SH-SY5Y (cell line): ENCODE results near the gene PPP1R12A.

Experiments
- GATA2 ChIP-seq: IDR thresholded peaks from 2 replicates; pipeline ENCODE4 v1.6.1; 2011; ENCODE audit warnings: mild to moderate bottlenecking, low read depth, low read length
- GATA3 ChIP-seq: IDR thresholded peaks from 2 replicates; pipeline ENCODE4 v1.6.1; 2011; ENCODE audit warnings: low read depth, mild to moderate bottlenecking, low read length, moderate library complexity

Gene PPP1R12A

DNA sequence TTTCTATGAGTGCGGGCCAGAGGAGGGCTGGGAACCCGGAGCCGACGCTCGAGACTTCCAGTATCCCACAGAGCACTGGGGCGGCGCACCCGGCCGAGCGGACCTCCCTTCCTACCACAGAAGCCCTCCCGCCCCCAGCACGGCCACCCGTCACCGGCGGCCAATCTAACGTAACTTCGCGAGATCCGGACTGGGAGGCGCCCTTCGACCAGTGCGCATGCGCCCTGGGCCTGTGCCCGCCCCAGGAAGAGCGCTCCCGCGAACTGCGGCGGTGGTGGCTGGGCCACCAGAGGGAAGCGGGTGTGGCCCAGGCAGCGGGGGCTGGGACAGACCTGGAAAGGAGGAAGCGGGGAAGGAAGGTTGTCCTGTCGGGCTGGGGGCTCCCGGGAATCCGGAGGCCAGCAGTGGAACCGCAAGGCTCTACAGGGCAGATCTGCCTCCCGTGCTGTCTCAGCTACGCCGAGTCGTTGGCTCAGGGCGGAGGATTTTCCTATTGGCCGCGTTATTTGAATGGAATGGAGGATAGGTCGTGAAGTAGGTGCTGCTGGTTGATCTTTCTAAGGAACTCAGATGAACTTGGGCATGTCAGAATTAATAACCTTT, at the start of gene PPP1R12A:
Gene PPP1R12A, minus strand, starts transcription at position 77 of the 603 bp plus-strand sequence. CDS start 166 bp downstream, outside the sequence.
- TF ChIP-seq GATA3 (no peak), GATA2 (no peak)

GRCh38 chr12:79983986-79984620, 49.2 kb upstream of the PPP1R12A start:
- no peak for TF ChIP-seq GATA2
- TF ChIP-seq GATA3: no peak

DNA sequence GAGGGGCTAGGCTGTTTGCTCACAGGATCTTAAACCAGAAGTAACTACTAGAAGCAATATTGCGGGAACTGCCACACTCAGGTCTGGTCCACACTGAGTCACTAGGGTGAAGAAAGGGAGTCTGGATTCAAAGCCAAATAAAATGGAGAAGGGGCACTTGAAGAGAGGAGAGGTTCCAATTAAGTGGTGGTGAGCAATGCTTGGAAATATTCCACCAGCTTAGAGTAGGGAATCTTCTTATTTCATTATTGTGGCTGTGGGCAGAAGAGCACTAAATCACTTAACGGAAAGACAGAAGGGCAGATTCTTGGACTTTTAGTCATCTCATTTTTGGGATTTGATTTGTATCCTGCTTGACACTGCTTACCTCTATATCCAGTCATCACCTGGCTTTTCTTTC, 48.6 kb upstream of the PPP1R12A start:
- TF ChIP-seq GATA3 (no peak), GATA2 (no peak)

DNA sequence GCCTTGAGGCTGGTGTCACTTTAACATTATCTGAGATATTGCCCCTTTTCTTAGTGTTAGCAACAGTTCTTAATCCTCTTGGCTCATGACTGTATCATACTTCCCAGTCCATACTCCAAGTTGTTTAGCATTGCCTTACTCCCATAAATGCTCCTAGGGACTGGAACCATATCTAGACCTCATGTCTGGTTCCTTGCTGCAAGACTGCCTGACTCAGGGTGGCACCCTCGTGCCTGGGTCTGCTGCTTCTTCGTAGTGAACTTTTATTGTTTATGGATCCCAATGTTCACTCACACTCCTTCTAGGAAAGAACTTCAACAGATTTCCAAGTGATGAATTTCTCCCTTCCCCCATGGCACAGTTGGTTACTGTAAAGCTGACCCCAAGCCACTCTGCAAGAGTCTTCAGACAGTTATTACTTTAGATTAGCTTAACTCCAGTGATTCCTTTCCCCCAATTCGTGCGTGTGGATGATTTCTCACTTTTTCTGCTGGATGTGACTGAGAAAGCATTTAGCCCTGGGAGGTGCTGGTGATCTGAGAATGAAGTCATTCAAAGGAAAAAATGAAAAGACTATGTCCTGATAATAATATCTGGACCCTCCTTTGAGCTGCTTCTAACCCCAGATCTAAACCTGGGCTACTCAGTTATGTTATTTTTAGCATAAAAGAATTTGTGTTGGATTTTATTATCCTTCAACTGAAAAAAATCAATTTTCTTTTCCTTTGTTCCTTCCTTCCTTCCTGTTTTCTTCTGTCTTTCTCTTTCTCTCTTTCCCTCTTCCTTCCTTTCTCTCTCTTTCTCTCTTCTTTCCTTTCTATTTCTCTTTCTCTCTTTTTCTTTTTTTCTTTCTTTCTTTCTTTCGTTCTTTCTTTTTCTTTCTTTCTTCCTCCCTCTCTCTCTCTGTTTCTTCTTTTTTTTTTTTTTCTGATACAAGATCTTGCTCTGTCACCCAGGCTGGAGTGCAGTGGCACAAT, 47.5 kb upstream of the PPP1R12A start:
- TF ChIP-seq GATA3 (no peak), GATA2 (no peak)

- TF ChIP-seq GATA3 (no peak), GATA2 (no peak)
These were observed 43.8 kb upstream of the PPP1R12A start for GRCh38 chr12:79978692-79979091.

DNA sequence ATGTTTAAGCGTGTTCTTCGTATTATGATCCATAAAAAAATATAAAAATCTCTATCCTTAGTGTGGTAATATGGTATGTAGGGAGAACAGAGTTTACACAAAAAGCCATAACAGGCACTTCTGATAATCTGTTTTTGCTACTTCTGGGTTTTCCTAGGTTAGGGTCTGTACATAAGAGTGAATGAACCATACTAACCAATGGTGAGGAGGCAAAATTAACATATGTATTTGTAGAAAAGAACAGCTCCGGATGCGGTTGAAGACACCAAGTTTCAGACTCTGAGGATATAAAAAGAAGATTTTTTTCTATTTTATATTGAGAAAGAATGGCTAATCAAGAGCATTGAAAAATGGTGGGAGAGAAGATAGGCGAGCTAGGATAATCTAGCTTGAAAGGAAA, 40.2 kb upstream of the PPP1R12A start:
- TF ChIP-seq GATA2 (no peak), GATA3 (no peak)

DNA sequence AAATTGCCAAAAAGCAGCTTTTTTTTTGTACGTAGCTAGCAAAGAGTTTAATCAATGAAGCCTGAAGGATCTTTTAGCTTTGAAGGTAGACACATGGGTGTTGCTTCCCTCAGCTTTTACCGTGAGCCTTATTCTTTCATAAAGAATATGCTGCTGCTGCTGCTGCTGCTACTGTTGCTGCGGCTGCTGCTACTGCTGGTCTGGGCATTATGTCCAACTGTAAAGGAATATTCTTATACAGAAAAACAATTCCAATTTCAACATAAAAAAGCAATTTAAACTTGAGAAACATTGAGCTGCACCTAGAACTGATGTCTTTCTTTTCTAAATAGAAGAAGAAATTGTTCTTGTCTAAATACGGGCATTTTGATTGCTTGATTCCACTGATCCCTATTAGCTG, 38.9 kb upstream of the PPP1R12A start:
- TF ChIP-seq GATA2 (no peak), GATA3 (no peak)

DNA sequence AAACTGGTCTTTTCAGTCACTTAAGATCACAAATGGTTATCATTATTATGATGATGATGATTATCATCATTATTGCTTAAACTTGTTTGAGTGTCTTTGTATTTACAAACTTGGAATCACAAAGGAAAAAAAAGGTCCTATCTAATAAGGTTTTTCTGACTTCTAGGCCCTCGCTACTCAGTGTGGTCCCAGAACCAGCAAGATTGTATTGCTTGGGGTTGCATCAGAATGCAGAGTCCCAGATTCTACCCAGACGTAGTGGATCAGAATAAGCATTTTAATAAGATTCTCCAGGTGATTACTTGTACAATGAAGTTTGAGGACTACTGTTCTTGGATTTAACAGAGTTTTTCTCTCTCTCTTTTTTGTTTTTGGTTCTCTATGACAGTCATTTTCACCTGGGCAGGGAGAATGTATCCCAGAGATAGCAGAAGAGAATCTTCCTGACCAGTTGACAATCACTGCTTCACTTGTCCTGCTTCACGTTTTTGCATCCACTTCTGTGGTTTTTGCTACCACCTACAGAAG, 29.3 kb upstream of the PPP1R12A start:
- TF ChIP-seq GATA3 (no peak), GATA2 (no peak)

DNA sequence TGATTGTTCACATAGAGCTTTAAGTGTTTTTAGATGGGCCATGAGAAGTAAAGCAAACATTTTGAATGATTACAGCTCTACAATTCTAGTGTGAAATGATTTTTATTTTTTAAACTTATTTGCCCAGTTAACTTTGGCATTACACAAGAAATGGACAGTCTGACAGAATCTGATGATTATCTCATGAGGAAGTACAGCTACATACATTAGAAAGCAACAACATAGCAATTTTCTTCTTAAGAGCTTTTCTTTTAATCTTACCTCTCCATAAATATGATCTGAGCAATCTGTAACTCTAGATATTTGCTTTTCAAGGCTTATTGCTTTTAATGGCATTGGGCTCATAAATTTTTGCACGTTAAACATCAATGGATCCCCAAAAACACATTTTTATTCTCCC, 26.5 kb upstream of the PPP1R12A start:
- TF ChIP-seq GATA3 (no peak), GATA2 (no peak)

DNA sequence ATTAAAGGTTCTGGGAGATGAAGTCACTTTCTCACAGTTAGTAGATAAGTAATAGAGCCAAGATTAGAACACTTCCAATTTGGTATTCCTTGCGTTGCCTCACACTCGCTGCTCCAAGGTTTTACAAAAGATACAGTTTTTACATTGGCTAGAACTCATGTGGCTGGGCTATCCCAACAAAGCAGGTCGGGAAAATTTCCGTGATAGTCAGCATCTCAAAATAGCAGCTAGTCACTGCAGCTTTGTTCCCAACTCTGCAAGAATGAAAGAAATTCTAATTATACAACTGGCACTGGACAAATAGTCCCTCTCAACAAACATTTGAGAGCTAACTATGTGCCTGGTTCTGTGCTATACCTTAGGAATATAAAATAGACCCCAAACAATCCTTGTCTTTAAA, 24.6 kb upstream of the PPP1R12A start:
- TF ChIP-seq GATA2: no peak
- TF ChIP-seq GATA3: no peak

DNA sequence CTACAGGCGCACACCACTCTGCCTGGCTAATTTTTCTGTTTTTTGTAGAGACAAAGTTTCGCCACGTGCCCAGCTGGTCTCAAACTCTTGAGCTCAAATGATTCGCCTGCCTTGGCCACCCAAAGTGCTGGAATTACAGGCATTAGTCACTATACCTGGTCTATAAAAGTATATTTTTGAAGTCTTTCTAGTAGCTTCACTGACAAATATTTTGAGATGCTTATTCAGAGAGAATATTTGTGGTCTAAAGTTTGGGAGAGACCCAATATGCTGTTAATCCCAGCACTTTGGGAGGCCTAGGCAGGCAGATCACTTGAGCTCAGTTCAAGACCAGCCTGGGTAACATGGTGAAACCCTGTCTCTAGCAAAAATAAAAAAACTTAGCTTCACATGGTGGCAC, 22.0 kb upstream of the PPP1R12A start:
- no peak for TF ChIP-seq GATA3
- TF ChIP-seq GATA2: no peak

DNA sequence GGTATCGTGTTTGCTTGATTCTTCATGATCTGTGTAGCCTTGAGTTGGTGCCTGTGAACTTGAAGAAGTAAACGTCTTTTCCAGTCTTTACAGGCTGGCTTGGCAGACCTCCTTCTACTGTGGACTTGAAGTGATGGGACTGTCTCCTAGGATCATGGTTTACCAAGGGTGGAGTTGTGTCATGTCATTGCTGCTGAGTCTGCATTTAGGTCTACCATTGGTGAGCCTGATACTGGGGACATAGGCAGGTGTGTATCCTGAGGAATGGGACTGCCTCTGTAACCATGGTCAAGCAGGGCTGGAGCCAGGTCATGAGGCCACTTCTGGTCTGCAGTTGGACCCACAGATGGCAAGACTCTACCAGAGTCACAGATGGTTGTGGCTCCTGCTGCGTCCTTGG, 20.7 kb upstream of the PPP1R12A start:
- no peak for TF ChIP-seq GATA3
- TF ChIP-seq GATA2: no peak

- TF ChIP-seq GATA2: no peak
- no peak for TF ChIP-seq GATA3
These were observed 19.2 kb upstream of the PPP1R12A start for GRCh38 chr12:79954037-79954610.

DNA sequence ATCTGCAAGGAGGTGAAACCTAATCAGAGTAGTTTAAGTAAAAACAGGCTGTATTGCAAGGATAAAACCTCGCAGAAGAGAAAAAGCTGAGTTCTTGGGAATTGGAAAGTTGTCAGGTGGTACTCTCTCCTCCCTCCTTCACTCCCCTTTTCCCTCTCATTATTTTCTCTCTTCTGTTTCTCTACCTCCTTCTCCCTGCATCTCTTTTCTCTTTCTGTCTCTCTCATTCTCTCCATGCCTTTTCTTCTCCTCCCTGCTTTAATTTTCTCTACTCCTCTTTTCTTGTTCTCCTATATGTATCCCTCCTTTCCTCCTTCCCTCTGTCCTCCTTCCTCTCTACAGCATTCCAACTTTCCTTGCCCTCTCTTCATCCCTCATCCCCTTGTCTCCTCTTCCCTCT, 14.2 kb upstream of the PPP1R12A start:
- TF ChIP-seq GATA2 (no peak), GATA3 (no peak)

DNA sequence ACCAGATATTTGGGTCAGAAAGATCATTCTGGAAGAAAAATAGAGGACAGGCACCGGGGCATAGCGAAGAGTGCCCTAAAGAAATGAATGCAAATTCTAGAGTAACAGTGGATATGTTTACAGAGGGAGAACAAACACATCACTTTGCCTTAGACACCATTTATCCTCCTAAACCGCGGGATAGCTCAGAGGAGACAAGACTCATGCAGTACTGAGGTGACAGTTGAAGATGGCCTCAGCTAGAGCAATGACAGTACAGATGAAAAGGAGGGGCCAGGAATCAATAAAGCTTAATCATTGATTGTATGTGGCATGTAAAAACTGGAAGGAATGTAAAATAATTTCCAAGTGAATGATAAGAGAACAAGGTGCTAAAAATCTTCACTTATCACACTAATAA, 10.5 kb upstream of the PPP1R12A start:
- TF ChIP-seq GATA3: no peak
- TF ChIP-seq GATA2: no peak
